HepG2 (cell line): ENCODE data around the gene RNF114. TPM values are rescaled to one million over a fixed set of nuclear protein-coding genes. Genes with fewer than 3 reads are reported as not detected.

ENCODE experiments used
- BCL6 ChIP-seq: IDR thresholded peaks from 2 replicates; pipeline ENCODE4 v1.6.1; 2016; ENCODE audit warnings: missing genetic modification reagents, missing compliant biosample characterization
- FOXC1 ChIP-seq: sonication (generic); formaldehyde crosslinking; IDR thresholded peaks from 2 replicates; pipeline ENCODE4 v1.8.0; 2022; ENCODE audit warnings: mild to moderate bottlenecking, missing genetic modification reagents, borderline replicate concordance
- HHEX ChIP-seq: IDR thresholded peaks from 2 replicates; pipeline ENCODE4 v1.6.1; 2016; ENCODE audit warnings: control low read depth
- KLF11 ChIP-seq: IDR thresholded peaks from 2 replicates; pipeline ENCODE4 v1.6.1; 2016; ENCODE audit warnings: missing compliant biosample characterization
- KLF12 ChIP-seq: sonication (generic); formaldehyde crosslinking; IDR thresholded peaks from 2 replicates; pipeline ENCODE4 v1.4.0; 2020; ENCODE audit warnings: missing genetic modification reagents, borderline replicate concordance
- NCOR1 ChIP-seq: fragments of 200-600 bp; sonication (generic); IDR thresholded peaks from 2 replicates; pipeline ENCODE4 v1.7.0; 2017; ENCODE audit warnings: antibody characterized with exemption, low read length, borderline replicate concordance
- NR2F1 ChIP-seq, 2 experiments: fragments of 450-650 bp in 1 of 2; formaldehyde crosslinking in 1 of 2; IDR thresholded peaks; 2 replicates each; pipeline versions ENCODE4 v1.5.0 to v1.6.1; 2016 to 2020; ENCODE audit warnings: mild to moderate bottlenecking in 1 of 2, missing compliant biosample characterization in 1 of 2, missing genetic modification reagents in 1 of 2, moderate library complexity in 1 of 2
- PCBP2 ChIP-seq: fragments of 200-400 bp; formaldehyde crosslinking; optimal IDR thresholded peaks from 2 replicates; pipeline ENCODE3; 2018; ENCODE audit warnings: low read length, low read depth; ENCODE audit not compliant: poor library complexity, severe bottlenecking
- PHF5A ChIP-seq: IDR thresholded peaks from one replicate; pipeline ENCODE4 v1.6.1; 2018; ENCODE audit warnings: low read depth, missing genetic modification reagents; ENCODE audit not compliant: unreplicated experiment
- PPARG ChIP-seq: conservative IDR thresholded peaks from 2 replicates; pipeline ENCODE4 v1.6.1; 2016; ENCODE audit warnings: missing biosample characterization, missing genetic modification reagents
- RBM22 ChIP-seq: fragments of 200-400 bp; formaldehyde crosslinking; optimal IDR thresholded peaks from 2 replicates; pipeline ENCODE3; 2017; ENCODE audit warnings: mild to moderate bottlenecking, low read length, moderate library complexity
- SAP130 ChIP-seq: IDR thresholded peaks from 2 replicates; pipeline ENCODE4 v1.6.1; 2016; ENCODE audit warnings: low read depth
- SMAD1 ChIP-seq: sonication (generic); formaldehyde crosslinking; IDR thresholded peaks from 2 replicates; pipeline ENCODE4 v1.4.0; 2020; ENCODE audit warnings: missing genetic modification reagents, low read depth, mild to moderate bottlenecking, borderline replicate concordance
- SPEN ChIP-seq: sonication (generic); formaldehyde crosslinking; IDR thresholded peaks from 2 replicates; pipeline ENCODE4 v1.5.1; 2020; ENCODE audit warnings: low read depth, mild to moderate bottlenecking, missing genetic modification reagents
- TFE3 ChIP-seq: IDR thresholded peaks from 2 replicates; pipeline ENCODE4 v1.6.1; 2016
- polyA plus RNA-seq, 8 experiments: library from polyadenylated mRNA; depleted of rRNA in 3 of 8; stranded (reverse) in 7 of 8; unstranded in 1 of 8; fragments of >200 nt; fragmentation: Illumina TruSeq in 4 of 8; extraction: Trizol in 4 of 8; gene quantifications; 2 replicates each; pipeline versions ENCODE4 v1.2.1 to v1.2.3, GENCODE V29; 2011 to 2016; ENCODE audit warnings: low read depth in 4 of 8, missing spikeins in 1 of 8, mixed read lengths in 1 of 8; ENCODE audit not compliant: insufficient read depth in 1 of 8
- total RNA-seq, 5 experiments: library from RNA; depleted of rRNA; stranded (reverse); fragments of >200 nt; fragmentation: Illumina TruSeq; extraction: Trizol; gene quantifications; 2 replicates each; pipeline ENCODE4 v1.2.3, GENCODE V29; 2016; ENCODE audit warnings: low read depth in 1 of 5
- TF ChIP-seq, protein P1 (sequence below): sonication (generic); formaldehyde crosslinking; IDR thresholded peaks from 2 replicates; pipeline ENCODE4 v1.9.0; 2021; ENCODE audit warnings: mild to moderate bottlenecking, missing genetic modification reagents
- TF ChIP-seq, protein P2 (sequence below): sonication (generic); formaldehyde crosslinking; IDR thresholded peaks from 2 replicates; pipeline ENCODE4 v1.4.0; 2020; ENCODE audit warnings: missing genetic modification reagents
- TF ChIP-seq, protein P3 (sequence below): sonication (generic); formaldehyde crosslinking; IDR thresholded peaks from 2 replicates; pipeline ENCODE4 v1.8.1; 2023; ENCODE audit warnings: missing genetic modification reagents, inconsistent platforms, borderline replicate concordance

RNF114 gene
- total and polyA plus RNA-seq, 2 of the 13 experiments (the other 11 are each of a cell fraction or from before 2014, with no cell fraction given): 119 to 126 TPM

- TF ChIP-seq RBM22: no peak
- TF ChIP-seq, protein P1, sequence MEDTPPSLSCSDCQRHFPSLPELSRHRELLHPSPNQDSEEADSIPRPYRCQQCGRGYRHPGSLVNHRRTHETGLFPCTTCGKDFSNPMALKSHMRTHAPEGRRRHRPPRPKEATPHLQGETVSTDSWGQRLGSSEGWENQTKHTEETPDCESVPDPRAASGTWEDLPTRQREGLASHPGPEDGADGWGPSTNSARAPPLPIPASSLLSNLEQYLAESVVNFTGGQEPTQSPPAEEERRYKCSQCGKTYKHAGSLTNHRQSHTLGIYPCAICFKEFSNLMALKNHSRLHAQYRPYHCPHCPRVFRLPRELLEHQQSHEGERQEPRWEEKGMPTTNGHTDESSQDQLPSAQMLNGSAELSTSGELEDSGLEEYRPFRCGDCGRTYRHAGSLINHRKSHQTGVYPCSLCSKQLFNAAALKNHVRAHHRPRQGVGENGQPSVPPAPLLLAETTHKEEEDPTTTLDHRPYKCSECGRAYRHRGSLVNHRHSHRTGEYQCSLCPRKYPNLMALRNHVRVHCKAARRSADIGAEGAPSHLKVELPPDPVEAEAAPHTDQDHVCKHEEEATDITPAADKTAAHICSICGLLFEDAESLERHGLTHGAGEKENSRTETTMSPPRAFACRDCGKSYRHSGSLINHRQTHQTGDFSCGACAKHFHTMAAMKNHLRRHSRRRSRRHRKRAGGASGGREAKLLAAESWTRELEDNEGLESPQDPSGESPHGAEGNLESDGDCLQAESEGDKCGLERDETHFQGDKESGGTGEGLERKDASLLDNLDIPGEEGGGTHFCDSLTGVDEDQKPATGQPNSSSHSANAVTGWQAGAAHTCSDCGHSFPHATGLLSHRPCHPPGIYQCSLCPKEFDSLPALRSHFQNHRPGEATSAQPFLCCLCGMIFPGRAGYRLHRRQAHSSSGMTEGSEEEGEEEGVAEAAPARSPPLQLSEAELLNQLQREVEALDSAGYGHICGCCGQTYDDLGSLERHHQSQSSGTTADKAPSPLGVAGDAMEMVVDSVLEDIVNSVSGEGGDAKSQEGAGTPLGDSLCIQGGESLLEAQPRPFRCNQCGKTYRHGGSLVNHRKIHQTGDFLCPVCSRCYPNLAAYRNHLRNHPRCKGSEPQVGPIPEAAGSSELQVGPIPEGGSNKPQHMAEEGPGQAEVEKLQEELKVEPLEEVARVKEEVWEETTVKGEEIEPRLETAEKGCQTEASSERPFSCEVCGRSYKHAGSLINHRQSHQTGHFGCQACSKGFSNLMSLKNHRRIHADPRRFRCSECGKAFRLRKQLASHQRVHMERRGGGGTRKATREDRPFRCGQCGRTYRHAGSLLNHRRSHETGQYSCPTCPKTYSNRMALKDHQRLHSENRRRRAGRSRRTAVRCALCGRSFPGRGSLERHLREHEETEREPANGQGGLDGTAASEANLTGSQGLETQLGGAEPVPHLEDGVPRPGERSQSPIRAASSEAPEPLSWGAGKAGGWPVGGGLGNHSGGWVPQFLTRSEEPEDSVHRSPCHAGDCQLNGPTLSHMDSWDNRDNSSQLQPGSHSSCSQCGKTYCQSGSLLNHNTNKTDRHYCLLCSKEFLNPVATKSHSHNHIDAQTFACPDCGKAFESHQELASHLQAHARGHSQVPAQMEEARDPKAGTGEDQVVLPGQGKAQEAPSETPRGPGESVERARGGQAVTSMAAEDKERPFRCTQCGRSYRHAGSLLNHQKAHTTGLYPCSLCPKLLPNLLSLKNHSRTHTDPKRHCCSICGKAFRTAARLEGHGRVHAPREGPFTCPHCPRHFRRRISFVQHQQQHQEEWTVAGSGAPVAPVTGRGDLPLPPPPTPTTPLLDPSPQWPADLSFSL (CRISPR knock-in tag): no peak
- no peak; the same call in 1 of the 2 replicates for TF ChIP-seq KLF12
- TF ChIP-seq PHF5A (CRISPR knock-in tag): no peak
- no peak; the same call in 1 of the 2 replicates for TF ChIP-seq TFE3 (CRISPR knock-in tag)
- TF ChIP-seq PCBP2: no peak
- TF ChIP-seq, protein P2, sequence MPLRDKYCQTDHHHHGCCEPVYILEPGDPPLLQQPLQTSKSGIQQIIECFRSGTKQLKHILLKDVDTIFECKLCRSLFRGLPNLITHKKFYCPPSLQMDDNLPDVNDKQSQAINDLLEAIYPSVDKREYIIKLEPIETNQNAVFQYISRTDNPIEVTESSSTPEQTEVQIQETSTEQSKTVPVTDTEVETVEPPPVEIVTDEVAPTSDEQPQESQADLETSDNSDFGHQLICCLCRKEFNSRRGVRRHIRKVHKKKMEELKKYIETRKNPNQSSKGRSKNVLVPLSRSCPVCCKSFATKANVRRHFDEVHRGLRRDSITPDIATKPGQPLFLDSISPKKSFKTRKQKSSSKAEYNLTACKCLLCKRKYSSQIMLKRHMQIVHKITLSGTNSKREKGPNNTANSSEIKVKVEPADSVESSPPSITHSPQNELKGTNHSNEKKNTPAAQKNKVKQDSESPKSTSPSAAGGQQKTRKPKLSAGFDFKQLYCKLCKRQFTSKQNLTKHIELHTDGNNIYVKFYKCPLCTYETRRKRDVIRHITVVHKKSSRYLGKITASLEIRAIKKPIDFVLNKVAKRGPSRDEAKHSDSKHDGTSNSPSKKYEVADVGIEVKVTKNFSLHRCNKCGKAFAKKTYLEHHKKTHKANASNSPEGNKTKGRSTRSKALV (CRISPR knock-in tag): no peak
- no peak for TF ChIP-seq KLF11 (CRISPR knock-in tag)
- no peak for TF ChIP-seq HHEX
- TF ChIP-seq, protein P3, sequence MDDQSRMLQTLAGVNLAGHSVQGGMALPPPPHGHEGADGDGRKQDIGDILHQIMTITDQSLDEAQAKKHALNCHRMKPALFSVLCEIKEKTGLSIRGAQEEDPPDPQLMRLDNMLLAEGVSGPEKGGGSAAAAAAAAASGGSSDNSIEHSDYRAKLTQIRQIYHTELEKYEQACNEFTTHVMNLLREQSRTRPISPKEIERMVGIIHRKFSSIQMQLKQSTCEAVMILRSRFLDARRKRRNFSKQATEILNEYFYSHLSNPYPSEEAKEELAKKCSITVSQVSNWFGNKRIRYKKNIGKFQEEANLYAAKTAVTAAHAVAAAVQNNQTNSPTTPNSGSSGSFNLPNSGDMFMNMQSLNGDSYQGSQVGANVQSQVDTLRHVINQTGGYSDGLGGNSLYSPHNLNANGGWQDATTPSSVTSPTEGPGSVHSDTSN (CRISPR knock-in tag): no peak
- TF ChIP-seq NR2F1 (CRISPR knock-in tag; IDR thresholded peaks at IDR 0.05): no peak
- TF ChIP-seq SPEN (CRISPR knock-in tag): peak; percentile 19; the same call in 1 of the 2 replicates
- peak; percentile 29; the same call in 1 of the 2 replicates for TF ChIP-seq SMAD1 (CRISPR knock-in tag)
- TF ChIP-seq SAP130 (CRISPR knock-in tag): peak; percentile 73
- TF ChIP-seq FOXC1 (CRISPR knock-in tag): no peak
- peak; percentile 83 for TF ChIP-seq PPARG (CRISPR knock-in tag)
- TF ChIP-seq BCL6 (CRISPR knock-in tag): peak; percentile 95
- TF ChIP-seq NCOR1: peak; percentile 78
Measured at GRCh38 chr20:49945701-49946477, 9.7 kb downstream of the RNF114 start (continued).
